Caco-2 (cell line): ENCODE results near the gene COL5A1. TPM values are rescaled to one million over a fixed set of nuclear protein-coding genes. Genes with fewer than 3 reads are reported as not detected.
A peak's percentile ranks its signal among the peaks of the same experiment; 100 is the strongest.

Experiments
- BruUV-seq: library from RNA; stranded (reverse); fragments of 400-500 nt; replicated peaks from 2 replicates; lab custom pipeline; 2021; lab: Mats Ljungman, UMichigan
- CTCF ChIA-PET: fragments of 300-600 bp; sonication (Branson Sonifier 250); formaldehyde crosslinking; loops from one replicate; lab custom pipeline; 2022; ENCODE audit warnings: antibody characterized with exemption; lab: Charles Lee
- POLR2A ChIA-PET: fragments of 300-600 bp; sonication (Branson Sonifier 250); formaldehyde crosslinking; loops from one replicate; lab custom pipeline; 2022; ENCODE audit warnings: antibody characterized with exemption; lab: Charles Lee
- DNase-seq, 2 experiments: peaks; one replicate each; pipeline versions ENCODE4 v3.0.0 to v3.0.0-alpha.2; 2020 to 2022
- H3K27me3 ChIP-seq: replicated peaks from 2 replicates; pipeline ENCODE4 v1.6.0; 2011; ENCODE audit warnings: low read length; ENCODE audit not compliant: control insufficient read depth, insufficient read depth
- H3K36me3 ChIP-seq: 2 replicates; pipeline ENCODE4 v1.5.1; 2011; ENCODE audit warnings: low read length; ENCODE audit not compliant: control insufficient read depth, insufficient read depth
- H3K4me1 ChIP-seq: fragments of 250-450 bp; sonication (Bioruptor Pico); 2 replicates; pipeline ENCODE4 v1.5.1; 2020; ENCODE audit warnings: mild to moderate bottlenecking
- H3K4me3 ChIP-seq: 2 replicates; pipeline ENCODE4 v1.5.1; 2011; ENCODE audit warnings: low read depth, mild to moderate bottlenecking, control low read depth, low read length
- H3K9me3 ChIP-seq: fragments of 250-450 bp; sonication (Bioruptor Pico); 2 replicates; pipeline ENCODE4 v1.5.1; 2020; ENCODE audit warnings: mild to moderate bottlenecking, moderate library complexity
- H3K27ac Mint-ChIP-seq: one replicate; pipeline ENCODE4 v1.8.0; 2022; ENCODE audit warnings: mixed read lengths; ENCODE audit not compliant: unreplicated experiment
- H3K27me3 Mint-ChIP-seq: one replicate; pipeline ENCODE4 v1.8.0; 2022; ENCODE audit warnings: mixed read lengths; ENCODE audit not compliant: insufficient read depth, unreplicated experiment
- H3K36me3 Mint-ChIP-seq: one replicate; pipeline ENCODE4 v1.8.0; 2022; ENCODE audit warnings: mild to moderate bottlenecking, mixed read lengths; ENCODE audit not compliant: insufficient read depth, unreplicated experiment
- H3K4me1 Mint-ChIP-seq: one replicate; pipeline ENCODE4 v1.8.0; 2022; ENCODE audit warnings: low read depth, mixed read lengths; ENCODE audit not compliant: unreplicated experiment
- H3K4me3 Mint-ChIP-seq: one replicate; pipeline ENCODE4 v1.8.0; 2022; ENCODE audit warnings: mild to moderate bottlenecking, moderate library complexity, mixed read lengths; ENCODE audit not compliant: unreplicated experiment
- H3K9me3 Mint-ChIP-seq: one replicate; pipeline ENCODE4 v1.8.0; 2022; ENCODE audit warnings: mixed read lengths; ENCODE audit not compliant: unreplicated experiment
- CTCF ChIP-seq, 2 experiments: fragments of 200-600 bp in 1 of 2; IDR thresholded peaks; 1 replicate in 1 of 2; 2 replicates in 1 of 2; pipeline versions ENCODE4 v1.5.1 to v1.8.0; 2011 to 2022; ENCODE audit warnings: antibody characterized with exemption in 1 of 2, control low read depth in 1 of 2, inconsistent platforms in 1 of 2, low read depth in 1 of 2, low read length in 1 of 2, mild to moderate bottlenecking in 1 of 2, moderate library complexity in 1 of 2; ENCODE audit not compliant: insufficient read depth in 1 of 2, severe bottlenecking in 1 of 2, unreplicated experiment in 1 of 2
- intact Hi-C: fragments of 100-400 bp; cut with micrococcal nuclease; formaldehyde crosslinking; loops from one replicate; pipeline ENCODE4 v1.10.0; 2022; ENCODE audit not compliant: unreplicated experiment
- total RNA-seq: library from RNA; stranded (reverse); gene quantifications from 2 replicates; pipeline ENCODE4 v1.2.3, GENCODE V29; 2022

COL5A1 gene
- total RNA-seq, 1 experiment from 2014 or later, result 4.8 TPM

GRCh38 chr9:134628354-134628736 is 13.3 kb upstream of the COL5A1 start:
- intact Hi-C loops, result no loop called here

GRCh38 chr9:134629061-134629585 is 12.5 kb upstream of the COL5A1 start:
- Mint-ChIP-seq H3K27ac (no peak overlapping the region), H3K9me3 (no peaks in the 10 kb centered on the region), H3K36me3 (no peaks in the 10 kb centered on the region), H3K27me3 (no peaks in the 10 kb centered on the region), H3K4me1 (peaks cover 17% of the 10 kb centered on the region), H3K4me3 (no peak overlapping the region)
- no peaks in the 10 kb centered on the region for H3K27me3 ChIP-seq
- H3K9me3 ChIP-seq, result no peaks in the 10 kb centered on the region
- POLR2A ChIA-PET, result no interaction called here
- no TSS peak for BruUV-seq
- H3K4me1 ChIP-seq, result peaks cover 11% of the 10 kb centered on the region; the same call in 1 of the 2 replicates
- intact Hi-C loops, result no loop called here
- H3K36me3 ChIP-seq, result no peaks in the 10 kb centered on the region
- no peak for TF ChIP-seq CTCF (IDR thresholded peaks at IDR 0.05; ENCODE audit: insufficient read depth in 1 of 2, low read depth in 1 of 2, low read length in 1 of 2, severe bottlenecking in 1 of 2, unreplicated experiment in 1 of 2)
- no peak overlapping the region for H3K4me3 ChIP-seq
- DNase-seq, result peak in 1 of 2 experiments; percentile 9
- CTCF ChIA-PET, result no interaction called here

More at GRCh38 chr9:134628354-134628736, 13.3 kb upstream of the COL5A1 start:
- H3K4me1 Mint-ChIP-seq, result peaks cover 17% of the 10 kb centered on the region
- ChIA-PET POLR2A (no interaction called here), CTCF (no interaction called here)
- Histone ChIP-seq H3K27me3 (no peaks in the 10 kb centered on the region), H3K4me3 (no peak overlapping the region), H3K36me3 (no peaks in the 10 kb centered on the region), H3K9me3 (no peaks in the 10 kb centered on the region), H3K4me1 (peaks cover 11% of the 10 kb centered on the region; the same call in 1 of the 2 replicates)
- no peak overlapping the region for H3K27ac Mint-ChIP-seq
- TF ChIP-seq CTCF (IDR thresholded peaks at IDR 0.05; ENCODE audit: insufficient read depth in 1 of 2, low read depth in 1 of 2, low read length in 1 of 2, severe bottlenecking in 1 of 2, unreplicated experiment in 1 of 2), result no peak
- no peaks in the 10 kb centered on the region for H3K27me3 Mint-ChIP-seq
- H3K4me3 Mint-ChIP-seq, result no peak overlapping the region
- no peaks in the 10 kb centered on the region for H3K36me3 Mint-ChIP-seq
- DNase-seq, result peak in 1 of 2 experiments; percentile 17
- no TSS peak for BruUV-seq
- H3K9me3 Mint-ChIP-seq, result no peaks in the 10 kb centered on the region

- Mint-ChIP-seq H3K36me3 (no peaks in the 10 kb centered on the region), H3K4me3 (no peak overlapping the region), H3K9me3 (no peaks in the 10 kb centered on the region), H3K4me1 (peaks cover 14% of the 10 kb centered on the region), H3K27me3 (no peaks in the 10 kb centered on the region), H3K27ac (no peak overlapping the region)
- no peak for TF ChIP-seq CTCF (IDR thresholded peaks at IDR 0.05; ENCODE audit: insufficient read depth in 1 of 2, low read depth in 1 of 2, low read length in 1 of 2, severe bottlenecking in 1 of 2, unreplicated experiment in 1 of 2)
- Histone ChIP-seq H3K4me1 (peaks cover 11% of the 10 kb centered on the region; the same call in 1 of the 2 replicates), H3K27me3 (no peaks in the 10 kb centered on the region), H3K36me3 (no peaks in the 10 kb centered on the region), H3K4me3 (no peak overlapping the region), H3K9me3 (no peaks in the 10 kb centered on the region)
- CTCF ChIA-PET, result no interaction called here
- BruUV-seq, result no TSS peak
- peak in 1 of 2 experiments; percentile 22 for DNase-seq
- POLR2A ChIA-PET, result no interaction called here
- intact Hi-C loops, result no loop called here
Observed at GRCh38 chr9:134629586-134630392, 11.8 kb upstream of the COL5A1 start.
